HepG2 (cell line): ENCODE results near the gene ADIPOR1. TPM values are rescaled to one million over a fixed set of nuclear protein-coding genes. Genes with fewer than 3 reads are reported as not detected.

ENCODE experiments used
- ESRRA ChIP-seq: sonication (generic); formaldehyde crosslinking; IDR thresholded peaks from 2 replicates; pipeline ENCODE4 v1.5.1; 2020; ENCODE audit warnings: mild to moderate bottlenecking, low read depth, missing genetic modification reagents
- FOXA1 ChIP-seq, 2 experiments: fragments of 450-650 bp in 1 of 2; sonication (generic) in 1 of 2; formaldehyde crosslinking in 1 of 2; IDR thresholded peaks; 2 replicates each; pipeline versions ENCODE4 v1.4.0 to v1.6.1; 2016 to 2020; ENCODE audit warnings: missing genetic modification reagents in 1 of 2
- FOXA3 ChIP-seq: IDR thresholded peaks from 2 replicates; pipeline ENCODE4 v1.6.1; 2016; ENCODE audit warnings: missing genetic modification reagents, missing compliant biosample characterization
- HNF4G ChIP-seq, 2 experiments: sonication (generic) in 1 of 2; formaldehyde crosslinking in 1 of 2; IDR thresholded peaks; 2 replicates each; pipeline versions ENCODE4 v1.4.0 to v1.6.1; 2011 to 2020; ENCODE audit warnings: borderline replicate concordance in 2 of 2, low read depth in 2 of 2, mild to moderate bottlenecking in 2 of 2, low read length in 1 of 2, missing genetic modification reagents in 1 of 2, moderate library complexity in 1 of 2
- IKZF4 ChIP-seq: sonication (generic); formaldehyde crosslinking; IDR thresholded peaks from 2 replicates; pipeline ENCODE4 v1.5.1; 2020; ENCODE audit warnings: borderline replicate concordance, mild to moderate bottlenecking, low read depth, missing genetic modification reagents; ENCODE audit errors: not compliant biosample characterization
- MAX ChIP-seq: IDR thresholded peaks from 2 replicates; pipeline ENCODE4 v1.6.1; 2012; ENCODE audit warnings: inconsistent platforms
- NCOR1 ChIP-seq: fragments of 200-600 bp; sonication (generic); IDR thresholded peaks from 2 replicates; pipeline ENCODE4 v1.7.0; 2017; ENCODE audit warnings: antibody characterized with exemption, low read length, borderline replicate concordance
- POLR2AphosphoS2 ChIP-seq: IDR thresholded peaks from 2 replicates; pipeline ENCODE4 v1.6.1; 2011; ENCODE audit warnings: low read depth, low read length, improper control_type of control experiment
- SAP130 ChIP-seq: IDR thresholded peaks from 2 replicates; pipeline ENCODE4 v1.6.1; 2016; ENCODE audit warnings: low read depth
- SOX13 ChIP-seq, 3 experiments: fragments of 450-650 bp in 1 of 3; sonication (generic) in 1 of 3; formaldehyde crosslinking in 1 of 3; IDR thresholded peaks in 2 of 3; conservative IDR thresholded peaks in 1 of 3; 2 replicates each; pipeline versions ENCODE4 v1.5.0 to v1.6.1; 2016 to 2020; ENCODE audit warnings: antibody characterized with exemption in 1 of 3, mild to moderate bottlenecking in 1 of 3, missing compliant biosample characterization in 1 of 3, missing genetic modification reagents in 1 of 3, moderate library complexity in 1 of 3
- SOX5 ChIP-seq: IDR thresholded peaks from 2 replicates; pipeline ENCODE4 v1.6.1; 2016; ENCODE audit warnings: borderline replicate concordance
- SOX6 ChIP-seq, 2 experiments: fragments of 450-650 bp in 1 of 2; sonication (generic) in 1 of 2; formaldehyde crosslinking in 1 of 2; IDR thresholded peaks; 2 replicates each; pipeline versions ENCODE4 v1.4.0 to v1.6.1; 2017 to 2020; ENCODE audit warnings: antibody characterized with exemption in 1 of 2, mild to moderate bottlenecking in 1 of 2, missing genetic modification reagents in 1 of 2
- XBP1 ChIP-seq: sonication (generic); formaldehyde crosslinking; IDR thresholded peaks from 2 replicates; pipeline ENCODE4 v1.5.0; 2020; ENCODE audit warnings: missing genetic modification reagents
- ZBTB21 ChIP-seq: sonication (generic); formaldehyde crosslinking; IDR thresholded peaks from 2 replicates; pipeline ENCODE4 v1.4.0; 2020; ENCODE audit warnings: missing genetic modification reagents
- ZBTB4 ChIP-seq: sonication (generic); formaldehyde crosslinking; IDR thresholded peaks from 2 replicates; pipeline ENCODE4 v1.4.0; 2020; ENCODE audit warnings: missing genetic modification reagents, mild to moderate bottlenecking, borderline replicate concordance
- ZNF543 ChIP-seq: sonication (generic); formaldehyde crosslinking; IDR thresholded peaks from 2 replicates; pipeline ENCODE4 v1.4.0; 2020; ENCODE audit warnings: mild to moderate bottlenecking, missing genetic modification reagents
- ZNF687 ChIP-seq: sonication (generic); formaldehyde crosslinking; IDR thresholded peaks from 2 replicates; pipeline ENCODE4 v1.5.1; 2020; ENCODE audit warnings: mild to moderate bottlenecking, missing genetic modification reagents, moderate library complexity
- ZNF878 ChIP-seq: sonication (generic); formaldehyde crosslinking; IDR thresholded peaks from 2 replicates; pipeline ENCODE4 v1.8.1; 2023; ENCODE audit warnings: mild to moderate bottlenecking, missing genetic modification reagents, moderate library complexity
- polyA plus RNA-seq, 8 experiments: library from polyadenylated mRNA; depleted of rRNA in 3 of 8; stranded (reverse) in 7 of 8; unstranded in 1 of 8; fragments of >200 nt; fragmentation: Illumina TruSeq in 4 of 8; extraction: Trizol in 4 of 8; gene quantifications; 2 replicates each; pipeline versions ENCODE4 v1.2.1 to v1.2.3, GENCODE V29; 2011 to 2016; ENCODE audit warnings: low read depth in 4 of 8, missing spikeins in 1 of 8, mixed read lengths in 1 of 8; ENCODE audit not compliant: insufficient read depth in 1 of 8
- total RNA-seq, 5 experiments: library from RNA; depleted of rRNA; stranded (reverse); fragments of >200 nt; fragmentation: Illumina TruSeq; extraction: Trizol; gene quantifications; 2 replicates each; pipeline ENCODE4 v1.2.3, GENCODE V29; 2016; ENCODE audit warnings: low read depth in 1 of 5

ADIPOR1 gene
- total and polyA plus RNA-seq, 2 of the 13 experiments (the other 11 are each of a cell fraction or from before 2014, with no cell fraction given): 60.0 to 141 TPM

- TF ChIP-seq ZBTB4 (CRISPR knock-in tag) (no peak), SAP130 (CRISPR knock-in tag) (peak; percentile 26; the same call in 1 of the 2 replicates), ZNF543 (CRISPR knock-in tag) (no peak), XBP1 (CRISPR knock-in tag) (no peak), MAX (0 out of 2 replicates have a peak, but pooled peaks have one; percentile 20), SOX13 (IDR thresholded peaks at IDR 0.05) (0 out of 2 replicates have a peak, but pooled peaks have one; percentile 26), SOX13 (CRISPR knock-in tag; conservative IDR thresholded peaks at IDR 0.05 in 1 of 2, IDR thresholded peaks at IDR 0.05 in 1 of 2) (peak in 1 of 2 experiments; percentile 63; a peak in 1 of 4 replicates), POLR2AphosphoS2 (no peak), ESRRA (CRISPR knock-in tag) (peak; percentile 99), NCOR1 (peak; percentile 76; the same call in 1 of the 2 replicates), SOX6 (IDR thresholded peaks at IDR 0.05) (no peak), SOX6 (CRISPR knock-in tag; IDR thresholded peaks at IDR 0.05) (peak; percentile 78), ZNF878 (CRISPR knock-in tag) (no peak), FOXA3 (CRISPR knock-in tag) (peak; percentile 31; the same call in 1 of the 2 replicates), ZBTB21 (CRISPR knock-in tag) (no peak), IKZF4 (CRISPR knock-in tag) (no peak), SOX5 (CRISPR knock-in tag) (peak; percentile 44; the same call in 1 of the 2 replicates), ZNF687 (CRISPR knock-in tag) (no peak), HNF4G (IDR thresholded peaks at IDR 0.05; ENCODE audit: borderline replicate concordance, low read depth, low read length) (peak; percentile 74), HNF4G (CRISPR knock-in tag; IDR thresholded peaks at IDR 0.05; ENCODE audit: borderline replicate concordance, low read depth) (no peak), FOXA1 (IDR thresholded peaks at IDR 0.05) (no peak), FOXA1 (CRISPR knock-in tag; IDR thresholded peaks at IDR 0.05) (0 out of 2 replicates have a peak, but pooled peaks have one; percentile 15)
Measured at GRCh38 chr1:203001986-203002385, 43.9 kb upstream of the ADIPOR1 start (continued).
